ENCODE data around the gene CELA2B. TPM values are rescaled to one million over a fixed set of nuclear protein-coding genes. Genes with fewer than 3 reads are reported as not detected.
"Not testable (repeated sequence)": the region's sequence is repeated elsewhere in the genome, so short reads cannot be mapped to it uniquely, and the experiment has no call there.

Gene CELA2B
- total and polyA plus RNA-seq, 2 experiments from 2014 or later: 0.26 TPM; not detected in 1

DNA sequence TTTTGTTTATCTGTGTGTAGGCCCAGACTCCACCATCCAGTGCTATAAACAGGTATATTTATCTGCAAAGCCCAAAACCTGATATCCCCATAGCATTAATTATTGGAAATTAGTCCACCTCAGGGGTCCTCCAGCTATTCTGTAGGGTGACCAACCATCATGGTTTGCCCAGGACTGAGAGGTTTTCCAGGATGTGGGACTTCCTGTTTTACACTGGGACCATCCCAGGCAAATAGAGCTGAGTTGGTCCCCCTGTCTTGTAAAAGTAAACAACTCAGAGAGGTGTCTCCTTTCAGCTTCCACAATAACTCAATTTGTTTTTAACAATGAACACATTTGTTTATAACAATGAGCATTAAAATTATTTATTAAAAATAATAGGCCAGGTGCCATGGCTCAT lies 7.8 kb upstream of the CELA2B start:
- TF ChIP-seq, protein P1, sequence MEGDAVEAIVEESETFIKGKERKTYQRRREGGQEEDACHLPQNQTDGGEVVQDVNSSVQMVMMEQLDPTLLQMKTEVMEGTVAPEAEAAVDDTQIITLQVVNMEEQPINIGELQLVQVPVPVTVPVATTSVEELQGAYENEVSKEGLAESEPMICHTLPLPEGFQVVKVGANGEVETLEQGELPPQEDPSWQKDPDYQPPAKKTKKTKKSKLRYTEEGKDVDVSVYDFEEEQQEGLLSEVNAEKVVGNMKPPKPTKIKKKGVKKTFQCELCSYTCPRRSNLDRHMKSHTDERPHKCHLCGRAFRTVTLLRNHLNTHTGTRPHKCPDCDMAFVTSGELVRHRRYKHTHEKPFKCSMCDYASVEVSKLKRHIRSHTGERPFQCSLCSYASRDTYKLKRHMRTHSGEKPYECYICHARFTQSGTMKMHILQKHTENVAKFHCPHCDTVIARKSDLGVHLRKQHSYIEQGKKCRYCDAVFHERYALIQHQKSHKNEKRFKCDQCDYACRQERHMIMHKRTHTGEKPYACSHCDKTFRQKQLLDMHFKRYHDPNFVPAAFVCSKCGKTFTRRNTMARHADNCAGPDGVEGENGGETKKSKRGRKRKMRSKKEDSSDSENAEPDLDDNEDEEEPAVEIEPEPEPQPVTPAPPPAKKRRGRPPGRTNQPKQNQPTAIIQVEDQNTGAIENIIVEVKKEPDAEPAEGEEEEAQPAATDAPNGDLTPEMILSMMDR (IDR thresholded peaks at IDR 0.05; ENCODE audit: low read depth, low read length): no peak
- no peaks in the 10 kb centered on the region for H3K36me3 ChIP-seq
- DNase-seq (ENCODE audit: low read depth in 1 of 2, low spot score in 1 of 2): no peak
- H3K27ac ChIP-seq: no peak overlapping the region
- H3K4me3 ChIP-seq: no peak overlapping the region
- H3K9me3 ChIP-seq (ENCODE audit: low read depth): no peaks in the 10 kb centered on the region
- no peaks in the 10 kb centered on the region for H3K27me3 ChIP-seq
- H3K4me1 ChIP-seq (ENCODE audit: low read depth): peaks cover 6% of the 10 kb centered on the region

DNA sequence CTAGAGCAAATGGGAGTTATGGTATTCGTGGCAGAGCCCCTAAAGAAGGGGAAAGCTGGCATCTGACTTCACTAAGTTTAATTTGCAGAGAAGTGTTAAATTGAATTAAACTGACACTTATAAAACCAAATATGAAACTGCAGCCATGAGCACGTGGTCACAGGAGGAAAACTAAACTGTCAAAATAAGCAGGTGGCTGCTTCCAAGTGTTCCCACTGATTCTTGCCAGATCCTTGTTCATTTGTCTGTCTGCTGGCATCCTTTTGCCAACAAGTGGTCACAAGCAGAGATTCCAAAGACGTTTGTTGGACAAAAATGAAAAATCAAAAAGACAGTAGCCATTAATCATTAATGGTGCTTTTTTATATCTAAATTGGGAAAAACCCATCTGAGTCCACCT lies 6.5 kb upstream of the CELA2B start:
- DNase-seq (ENCODE audit: low read depth in 1 of 2, low spot score in 1 of 2): no peak
- no peaks in the 10 kb centered on the region for H3K4me1 ChIP-seq (ENCODE audit: low read depth)
- no peaks in the 10 kb centered on the region for H3K9me3 ChIP-seq (ENCODE audit: low read depth)
- no peak overlapping the region for H3K4me3 ChIP-seq
- TF ChIP-seq, protein P1 (IDR thresholded peaks at IDR 0.05; ENCODE audit: low read depth, low read length): no peak
- H3K27ac ChIP-seq: no peak overlapping the region
- H3K36me3 ChIP-seq: no peaks in the 10 kb centered on the region
- H3K27me3 ChIP-seq: no peaks in the 10 kb centered on the region

DNA sequence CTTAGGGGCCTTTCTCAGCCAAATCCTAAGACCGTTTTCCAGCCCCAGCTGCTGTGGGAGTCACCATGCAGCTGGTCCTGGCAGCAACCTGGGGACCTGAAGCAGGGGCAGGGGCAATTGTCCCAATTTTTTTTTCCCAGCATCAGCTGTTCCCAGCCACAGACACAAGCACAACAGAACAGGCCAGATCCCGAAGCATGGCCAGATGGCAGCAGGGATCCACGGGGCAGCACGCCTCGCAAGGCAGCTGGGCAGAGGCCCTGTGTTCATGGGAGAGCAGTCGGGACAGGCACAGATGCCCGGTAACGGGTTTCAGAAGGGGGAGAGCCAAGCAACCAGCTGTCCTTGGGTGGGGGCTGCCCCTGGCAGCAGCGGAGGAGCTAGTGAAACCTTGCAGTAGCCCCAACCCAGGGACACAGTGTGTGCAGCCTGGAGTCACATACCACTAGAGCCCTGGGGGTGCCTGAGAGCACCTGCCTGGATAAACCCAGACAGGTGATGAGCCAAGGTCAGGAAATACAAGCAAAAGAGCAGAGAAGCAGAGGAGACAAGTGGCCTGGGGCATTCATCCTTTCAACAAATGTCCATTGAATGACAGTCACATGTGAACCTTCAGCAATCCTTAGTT lies 6.0 kb upstream of the CELA2B start:
- H3K36me3 ChIP-seq; H3K4me3 ChIP-seq; H3K27me3 ChIP-seq; H3K4me1 ChIP-seq (ENCODE audit: low read depth); DNase-seq (ENCODE audit: low read depth in 1 of 2, low spot score in 1 of 2); H3K27ac ChIP-seq; H3K9me3 ChIP-seq (ENCODE audit: low read depth): not testable (repeated sequence)

DNA sequence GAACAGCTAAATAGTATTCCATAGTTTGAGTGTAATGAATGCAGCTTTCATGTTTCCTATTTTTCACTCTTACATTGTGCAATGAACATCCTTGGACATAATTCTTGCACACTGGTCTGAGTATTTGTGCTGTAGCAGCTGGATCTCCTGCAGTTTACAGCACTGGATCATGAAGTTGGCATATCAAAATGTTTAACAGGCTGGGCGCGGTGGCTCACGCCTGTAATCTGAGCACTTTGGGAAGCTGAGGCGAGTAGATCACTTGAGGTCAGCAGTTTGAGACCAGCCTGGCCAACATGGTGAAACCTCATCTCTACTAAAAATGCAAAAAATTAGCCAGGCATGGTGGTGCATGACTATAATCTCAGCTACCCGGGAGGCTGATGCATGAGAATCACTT lies 4.8 kb upstream of the CELA2B start:
- not testable (repeated sequence) for H3K36me3 ChIP-seq; H3K27me3 ChIP-seq; H3K4me1 ChIP-seq (ENCODE audit: low read depth); H3K9me3 ChIP-seq (ENCODE audit: low read depth); H3K27ac ChIP-seq; H3K4me3 ChIP-seq; DNase-seq (ENCODE audit: low read depth in 1 of 2, low spot score in 1 of 2)

DNA sequence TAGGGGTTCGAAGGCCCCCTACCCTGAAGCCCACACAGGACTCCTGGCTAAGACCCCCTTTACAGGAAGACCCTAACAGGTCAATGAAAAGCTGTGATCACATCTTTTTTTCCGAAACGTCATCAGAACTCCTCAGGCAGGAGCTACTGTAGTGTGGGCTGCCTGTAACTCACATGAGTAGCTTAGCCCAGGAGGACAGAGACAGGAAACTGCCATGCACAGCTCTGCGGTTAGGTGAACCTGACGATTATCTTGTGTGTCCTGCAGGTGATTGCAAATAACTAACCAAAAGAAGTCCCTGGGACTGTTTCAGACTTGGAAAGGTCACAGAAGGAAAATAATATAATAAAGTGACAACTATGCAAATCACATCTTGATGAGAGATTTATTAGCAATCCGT lies 4.2 kb upstream of the CELA2B start:
- not testable (repeated sequence) for H3K4me1 ChIP-seq (ENCODE audit: low read depth)

DNA sequence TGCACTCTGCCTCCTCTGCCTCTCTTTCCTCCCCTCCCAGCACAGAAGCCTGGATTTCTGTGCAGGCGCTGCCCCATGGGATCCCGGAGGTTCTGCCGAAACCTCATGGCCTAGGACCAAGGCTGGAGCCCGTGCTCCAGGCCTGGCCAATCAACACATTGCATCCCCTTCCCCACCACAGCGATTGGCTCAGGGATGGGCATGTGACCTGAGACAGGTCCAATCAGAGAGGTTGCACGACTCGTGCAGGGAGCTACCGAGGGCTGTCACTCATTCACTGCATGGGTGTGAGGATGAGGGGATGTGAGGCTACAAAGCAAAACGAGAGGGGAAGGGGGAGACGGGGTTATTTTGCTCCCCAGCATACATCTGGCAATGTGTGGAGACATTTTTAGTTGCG lies 3.3 kb upstream of the CELA2B start:
- H3K27ac ChIP-seq: no peak overlapping the region
- H3K4me1 ChIP-seq (ENCODE audit: low read depth): no peaks in the 10 kb centered on the region
- no peaks in the 10 kb centered on the region for H3K27me3 ChIP-seq
- H3K36me3 ChIP-seq: no peaks in the 10 kb centered on the region
- no peak for DNase-seq (ENCODE audit: low read depth in 1 of 2, low spot score in 1 of 2)
- no peaks in the 10 kb centered on the region for H3K9me3 ChIP-seq (ENCODE audit: low read depth)
- no peak overlapping the region for H3K4me3 ChIP-seq
- TF ChIP-seq, protein P1 (IDR thresholded peaks at IDR 0.05; ENCODE audit: low read depth, low read length): no peak

More for the DNA sequence above, 4.2 kb upstream of the CELA2B start:
- not testable (repeated sequence) for H3K27me3 ChIP-seq; H3K9me3 ChIP-seq (ENCODE audit: low read depth); DNase-seq (ENCODE audit: low read depth in 1 of 2, low spot score in 1 of 2); H3K4me3 ChIP-seq; H3K27ac ChIP-seq; H3K36me3 ChIP-seq

DNA sequence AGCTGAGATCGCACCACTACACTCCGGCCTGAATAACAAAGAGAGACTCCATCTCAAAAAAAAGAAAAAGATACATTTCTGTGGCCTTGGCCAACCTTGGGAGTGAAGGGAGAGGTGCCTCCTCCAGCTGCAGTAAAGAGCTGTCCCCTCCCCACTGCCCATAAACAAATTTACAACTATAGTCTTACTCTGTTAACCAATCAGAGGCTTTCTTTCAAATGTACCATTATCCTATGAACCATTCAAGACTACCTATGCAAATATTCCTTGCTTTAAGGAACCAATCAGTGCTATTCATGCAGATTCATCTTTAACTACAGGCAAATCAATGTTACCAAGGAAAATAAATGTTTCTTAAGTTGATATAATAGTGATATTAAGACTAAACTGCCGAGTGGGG lies 1.0 kb downstream of the CELA2B start:
- Histone ChIP-seq H3K27me3 (no peaks in the 10 kb centered on the region), H3K27ac (no peak overlapping the region), H3K4me3 (no peak overlapping the region), H3K36me3 (no peaks in the 10 kb centered on the region), H3K9me3 (ENCODE audit: low read depth) (no peaks in the 10 kb centered on the region), H3K4me1 (ENCODE audit: low read depth) (no peaks in the 10 kb centered on the region)
- no peak for DNase-seq (ENCODE audit: low read depth in 1 of 2, low spot score in 1 of 2)
- TF ChIP-seq, protein P1 (IDR thresholded peaks at IDR 0.05; ENCODE audit: low read depth, low read length): no peak

Measured in cardiac muscle cell (in vitro differentiated cells and primary cell).